GM20431 (cell line): Measurements from ENCODE around the gene ZMYND10.

Source experiments
- in situ Hi-C: fragments of 300-500 bp; cut with MseI, MboI; formaldehyde crosslinking; loops from one replicate; pipeline ENCODE4 v1.15.0; 2020; ENCODE audit warnings: low sequenced_read_pairs; ENCODE audit not compliant: unreplicated experiment

ZMYND10 gene

GRCh38 chr3:50293079-50293801 lies 52.3 kb downstream of the ZMYND10 start:
- in situ Hi-C loops: no loop called here

- in situ Hi-C loops: no loop called here
These were observed 53.1 kb downstream of the ZMYND10 start, which contains the start of gene IFRD2 for GRCh38 chr3:50292159-50293078. Gene IFRD2, minus strand, starts transcription at chr3:50292429. Its CDS starts 155 bp downstream, at chr3:50292274.
